NCI-H226 (cell line): ENCODE results near the gene THRAP3.
"Not testable (repeated sequence)": the region's sequence is repeated elsewhere in the genome, so short reads cannot be mapped to it uniquely, and the experiment has no call there.

Source experiments
- DNase-seq: peaks from one replicate; pipeline ENCODE4 v3.0.0-alpha.2; 2015

THRAP3 gene

DNA sequence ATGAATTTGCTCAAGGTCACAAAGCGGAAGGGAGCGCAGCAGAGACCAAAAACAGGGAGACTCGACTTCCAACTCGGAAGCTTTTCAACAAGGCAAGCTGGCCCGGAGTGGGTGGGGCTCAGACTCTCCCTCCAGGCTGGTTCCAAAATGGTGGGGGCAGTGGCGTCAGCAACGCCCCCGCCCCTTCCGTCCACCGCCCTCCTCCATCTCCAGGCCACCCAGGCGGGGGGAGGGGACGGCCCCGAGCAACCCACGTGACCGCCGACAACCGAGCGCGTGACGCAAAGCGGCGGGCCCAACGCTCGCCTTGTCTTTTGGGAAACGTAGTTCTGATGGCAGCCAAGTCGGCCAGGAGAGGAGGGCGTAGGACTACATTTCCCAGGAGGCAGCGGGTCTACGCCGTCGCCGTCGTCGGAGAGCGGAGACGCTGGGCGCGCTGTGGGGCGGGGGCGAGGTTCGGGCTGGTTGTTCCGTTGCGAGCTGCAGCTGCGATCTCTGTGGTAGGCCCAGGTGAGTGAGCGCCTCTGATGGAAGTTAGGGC, at the start of gene THRAP3:
Gene THRAP3 (plus strand): TSS at position 448 of the 541 bp plus-strand sequence. CDS start 58,121 bp downstream, outside the sequence.
- peak; percentile 99 for DNase-seq

- DNase-seq = no peak
Observed at GRCh38 chr1:36174713-36175112, 49.5 kb upstream of the THRAP3 start.

DNA sequence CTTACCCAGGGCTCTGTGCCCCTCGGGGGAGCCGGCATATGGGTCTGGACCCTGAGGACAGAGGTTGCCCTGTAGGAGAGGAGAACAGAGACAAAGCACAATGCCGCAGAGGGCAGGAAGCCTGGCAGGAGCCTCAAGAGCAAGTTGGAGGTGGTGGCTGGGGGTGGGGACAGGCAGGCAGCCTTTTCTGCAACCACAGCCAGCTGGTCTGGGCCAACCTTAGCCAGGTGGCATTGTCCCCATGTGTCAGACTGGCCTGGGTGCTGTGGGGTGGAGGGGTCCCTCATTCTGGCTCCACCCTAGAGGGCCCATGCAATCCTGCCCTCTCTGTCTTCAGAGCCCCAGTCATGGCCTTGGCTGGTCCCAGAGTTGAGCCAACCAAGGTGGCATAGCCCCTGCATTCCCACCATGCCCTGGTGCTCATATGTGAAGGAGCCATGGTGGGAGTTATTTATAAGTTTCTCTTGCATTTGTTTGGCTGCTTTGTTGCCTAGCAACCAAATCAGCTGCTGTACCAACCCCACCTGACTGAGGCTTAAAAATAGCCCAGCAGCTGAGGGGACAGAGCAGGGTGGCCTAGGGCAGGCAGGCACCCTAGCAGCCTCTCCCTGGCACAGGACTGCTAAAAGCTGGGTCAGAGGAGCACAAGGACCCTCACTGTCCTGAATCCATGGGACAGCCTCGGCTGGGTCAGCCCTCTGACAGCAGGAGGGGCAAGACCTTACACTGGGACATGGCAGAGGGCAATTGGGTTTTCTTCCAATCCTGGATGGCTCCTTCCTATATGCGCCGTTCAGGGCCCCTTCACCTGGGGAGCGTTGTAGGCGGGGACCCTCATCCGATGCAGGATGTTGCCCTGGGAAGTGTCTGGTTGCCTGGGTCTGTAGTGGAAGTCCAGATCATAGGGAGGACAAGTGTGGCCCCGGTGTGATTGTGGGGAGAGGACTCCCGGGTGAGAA, 48.8 kb upstream of the THRAP3 start:
- DNase-seq = no peak

DNA sequence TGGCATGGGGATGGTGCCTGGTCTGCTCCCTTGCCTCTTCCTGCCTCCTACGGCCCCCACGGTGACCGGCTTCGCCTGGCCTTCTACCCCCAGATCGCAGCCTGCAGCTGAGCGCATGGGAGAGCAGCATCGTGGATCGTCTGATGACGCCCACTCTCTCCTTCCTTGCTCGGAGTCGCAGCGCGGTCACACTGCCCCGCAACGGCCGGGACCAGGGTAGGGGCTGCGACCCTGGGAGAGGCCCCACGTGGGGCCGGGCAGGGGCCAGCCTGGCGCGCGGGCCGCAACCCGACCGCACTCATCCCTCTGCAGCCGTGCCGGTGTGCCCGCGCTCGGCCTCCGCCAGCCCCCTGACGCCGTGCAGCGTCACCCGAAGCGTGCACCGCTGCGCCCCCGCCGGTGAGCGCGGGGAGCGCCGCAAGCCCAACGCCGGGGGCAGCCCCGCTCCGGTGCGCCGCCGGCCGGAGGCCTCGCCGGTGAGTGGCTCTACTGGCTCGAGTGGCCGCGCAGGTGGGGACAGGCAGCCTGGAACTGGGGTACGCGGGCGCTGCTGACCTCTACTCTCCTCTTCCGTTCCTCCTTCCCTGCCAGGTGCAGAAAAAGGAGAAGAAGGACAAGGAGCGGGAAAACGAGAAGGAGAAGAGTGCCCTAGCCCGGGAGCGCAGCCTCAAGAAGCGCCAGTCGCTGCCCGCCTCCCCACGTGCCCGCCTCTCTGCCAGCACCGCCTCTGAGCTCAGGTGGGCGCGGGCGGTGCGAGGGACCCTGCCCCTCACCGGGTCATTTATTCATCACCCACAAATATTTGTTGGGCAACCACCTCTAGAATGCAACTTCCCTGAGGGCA, 47.9 kb upstream of the THRAP3 start:
- no peak for DNase-seq

DNA sequence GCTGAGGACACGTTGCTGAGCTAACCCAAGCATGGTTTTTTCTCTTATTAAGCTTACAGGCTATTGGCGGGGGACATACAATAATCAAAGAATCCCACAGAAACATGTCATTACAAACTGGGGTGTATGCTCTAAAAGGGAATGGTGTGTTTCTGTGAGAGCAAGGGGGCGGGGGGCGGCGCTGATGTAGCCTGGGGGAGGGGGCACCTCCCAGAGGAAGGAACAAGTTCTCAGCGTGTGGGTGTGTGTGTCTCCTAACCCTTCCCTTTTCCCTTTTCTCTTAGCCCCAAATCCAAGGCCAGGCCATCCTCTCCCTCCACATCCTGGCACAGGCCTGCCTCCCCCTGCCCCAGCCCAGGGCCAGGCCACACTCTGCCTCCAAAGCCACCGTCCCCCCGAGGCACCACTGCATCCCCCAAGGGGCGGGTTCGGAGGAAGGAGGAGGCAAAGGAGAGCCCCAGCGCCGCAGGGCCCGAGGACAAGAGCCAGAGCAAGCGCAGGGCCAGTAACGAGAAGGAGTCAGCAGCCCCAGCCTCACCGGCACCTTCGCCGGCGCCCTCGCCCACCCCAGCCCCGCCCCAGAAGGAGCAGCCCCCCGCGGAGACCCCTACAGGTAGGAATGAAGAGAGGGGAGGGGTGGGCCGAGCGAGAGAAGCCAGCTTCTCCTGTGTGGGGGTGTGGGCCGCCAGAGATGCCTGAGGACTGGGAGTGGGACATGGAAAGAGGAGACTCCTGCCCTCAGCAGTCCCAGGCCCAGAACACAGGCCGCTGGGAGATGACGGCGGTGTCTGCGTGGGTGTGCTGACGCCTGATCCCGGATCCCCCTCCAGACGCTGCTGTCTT, 46.4 kb upstream of the THRAP3 start:
- DNase-seq = no peak

- no peak for DNase-seq
Observed at GRCh38 chr1:36178471-36179219, 45.6 kb upstream of the THRAP3 start.

GRCh38 chr1:36179220-36179600, 45.0 kb upstream of the THRAP3 start:
- DNase-seq = no peak

DNA sequence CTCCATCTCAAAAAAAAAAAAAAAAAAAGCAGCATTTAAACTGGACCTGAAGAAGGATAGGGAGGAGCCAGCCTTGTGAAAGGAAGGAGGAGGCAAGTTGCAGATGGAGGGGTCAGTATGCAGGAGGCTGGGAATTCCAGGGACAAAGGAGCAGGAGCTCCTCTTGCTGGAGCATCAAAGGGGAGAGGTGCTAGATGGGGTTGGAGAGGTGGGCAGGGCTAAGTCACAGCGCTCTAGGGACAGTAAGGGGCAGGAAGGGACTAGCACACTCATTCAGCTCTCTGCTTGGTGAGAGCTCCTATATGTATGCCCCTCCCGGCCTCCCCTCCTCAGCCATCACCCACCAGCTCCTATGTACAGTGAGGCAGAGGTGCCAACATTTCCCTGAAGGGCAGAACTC, 41.5 kb upstream of the THRAP3 start:
- no peak for DNase-seq

GRCh38 chr1:36183309-36183856, 40.9 kb upstream of the THRAP3 start:
- no peak for DNase-seq

- DNase-seq = peak; percentile 90
Observed at GRCh38 chr1:36187800-36188593, 36.2 kb upstream of the THRAP3 start.

DNA sequence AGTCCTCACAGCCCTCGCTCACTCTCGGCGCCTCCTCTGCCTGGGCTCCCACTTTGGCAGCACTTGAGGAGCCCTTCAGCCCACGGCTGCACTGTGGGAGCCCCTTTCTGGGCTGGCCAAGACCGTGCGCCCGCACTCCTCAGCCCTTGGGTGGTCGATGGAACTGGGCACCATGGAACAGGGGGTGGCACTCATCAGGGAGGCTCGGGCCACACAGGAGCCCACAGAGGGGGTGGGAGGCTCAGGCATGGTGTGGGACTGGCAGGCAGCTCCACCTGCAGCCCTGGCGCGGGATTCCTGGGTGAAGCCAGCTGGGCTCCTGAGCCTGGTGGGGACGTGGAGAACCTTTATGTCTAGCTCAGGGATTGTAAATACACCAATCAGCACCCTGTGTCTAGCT, 27.4 kb upstream of the THRAP3 start:
- DNase-seq = not testable (repeated sequence)

DNA sequence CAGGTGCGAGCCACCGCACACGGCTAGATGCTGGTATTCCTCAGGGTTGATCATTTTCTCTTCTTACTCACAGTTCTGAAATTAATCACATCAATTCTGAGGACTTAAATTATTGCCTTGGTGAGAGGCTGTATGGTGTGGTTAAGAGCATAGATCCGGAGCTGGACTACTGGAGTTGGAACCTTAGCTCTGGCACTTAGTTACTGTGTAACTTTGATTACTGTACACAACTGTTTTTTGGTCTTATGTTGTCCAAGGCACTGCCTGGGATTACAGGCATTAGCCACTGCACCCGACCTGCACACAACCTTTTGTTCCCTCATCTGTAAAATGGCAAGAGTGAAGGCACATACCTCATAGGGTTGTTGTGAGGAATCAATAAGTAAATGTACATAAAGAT, 25.6 kb upstream of the THRAP3 start:
- no peak for DNase-seq

GRCh38 chr1:36199934-36200741, 24.1 kb upstream of the THRAP3 start:
- no peak for DNase-seq

GRCh38 chr1:36203027-36203553, 21.2 kb upstream of the THRAP3 start:
- DNase-seq = no peak

DNA sequence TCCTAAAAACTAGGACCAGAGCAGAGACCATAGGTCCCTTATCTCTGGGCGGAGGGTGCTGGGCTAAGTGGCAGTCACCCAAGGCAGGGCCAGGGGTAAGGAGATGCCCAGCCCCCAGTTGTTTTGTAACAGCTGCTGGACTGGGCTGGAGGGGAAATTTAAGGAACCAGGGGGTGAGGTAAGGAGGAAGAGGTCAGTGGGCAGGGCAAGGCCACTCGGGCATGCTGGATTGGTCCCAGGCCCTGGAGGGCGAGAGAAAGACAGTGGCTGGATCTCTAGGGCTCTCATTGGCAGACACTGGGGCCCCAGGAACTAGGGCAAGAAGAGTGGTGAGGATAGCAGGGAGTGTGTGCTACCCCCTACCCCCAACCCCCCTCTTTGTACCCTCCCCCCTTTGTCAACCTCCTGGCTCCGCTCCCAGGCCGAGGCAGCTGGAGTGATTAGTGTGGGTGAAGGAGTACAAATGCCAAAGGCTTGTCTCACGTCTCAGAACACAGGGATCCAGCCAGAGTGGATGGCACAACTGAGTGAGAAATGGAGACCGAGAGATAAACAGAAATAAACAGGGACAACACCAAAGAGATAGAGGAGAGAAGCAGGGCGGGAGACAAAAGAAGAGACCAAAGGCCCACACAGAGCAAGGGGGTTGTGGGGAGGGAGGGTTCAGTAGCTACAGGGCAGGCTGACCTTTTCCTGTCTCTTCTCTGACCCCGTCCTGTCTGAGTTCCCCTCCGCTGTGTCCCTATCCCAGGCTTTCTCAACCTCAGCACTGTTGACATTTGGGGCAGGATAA, 20.5 kb upstream of the THRAP3 start:
- peak; percentile 79 for DNase-seq

GRCh38 chr1:36204347-36204909, 19.8 kb upstream of the THRAP3 start:
- no peak for DNase-seq

DNA sequence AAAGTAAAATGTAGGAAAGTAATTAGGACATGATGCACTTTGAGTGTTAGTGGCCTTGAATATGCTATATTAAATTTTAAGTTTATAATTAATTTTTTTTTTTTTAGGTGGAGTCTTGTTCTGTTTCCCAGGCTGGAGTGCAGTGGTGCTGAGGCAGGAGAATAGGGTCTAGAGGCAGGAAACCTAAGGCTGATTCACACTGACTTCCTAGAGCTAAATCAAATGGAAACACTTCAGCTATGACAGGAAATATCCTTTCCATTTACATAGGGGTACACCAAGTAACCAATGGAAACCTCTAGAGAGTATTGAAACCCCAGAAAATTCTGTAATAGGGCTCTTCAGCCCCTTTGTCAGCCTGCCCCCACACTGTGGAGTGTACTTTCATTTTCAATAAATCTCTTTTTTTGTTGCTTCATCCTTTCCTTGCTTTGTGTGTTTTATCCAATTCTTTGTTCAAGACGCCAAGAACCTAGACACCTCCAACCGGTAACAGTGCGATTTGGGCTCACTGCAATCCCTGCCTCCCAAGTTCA, 17.9 kb upstream of the THRAP3 start:
- DNase-seq = no peak

GRCh38 chr1:36207339-36207738, 16.9 kb upstream of the THRAP3 start:
- no peak for DNase-seq
